Measurements from ENCODE around the gene ZBTB8A.
"Not testable (repeated sequence)": the region's sequence is repeated elsewhere in the genome, so short reads cannot be mapped to it uniquely, and the experiment has no call there.

Gene ZBTB8A

GRCh38 chr1:32622205-32622604 is 83.0 kb downstream of the ZBTB8A start:
- no peak for DNase-seq (ENCODE audit: low read depth)

- no peak for DNase-seq (ENCODE audit: low read depth)
Measured at GRCh38 chr1:32622806-32623681, 83.8 kb downstream of the ZBTB8A start.

- peak; percentile 51 for DNase-seq (ENCODE audit: low read depth)
Measured at GRCh38 chr1:32623775-32624174, 84.5 kb downstream of the ZBTB8A start.

GRCh38 chr1:32626176-32626575 is 86.9 kb downstream of the ZBTB8A start:
- no peak for DNase-seq (ENCODE audit: low read depth)

- no peak for DNase-seq (ENCODE audit: low read depth)
Measured at GRCh38 chr1:32627596-32628162, 88.5 kb downstream of the ZBTB8A start.

GRCh38 chr1:32630173-32630572 is 90.9 kb downstream of the ZBTB8A start:
- DNase-seq (ENCODE audit: low read depth) = not testable (repeated sequence)

- DNase-seq (ENCODE audit: low read depth) = no peak
Measured at GRCh38 chr1:32632829-32633228, 93.6 kb downstream of the ZBTB8A start.

GRCh38 chr1:32635508-32636277 is 96.5 kb downstream of the ZBTB8A start:
- DNase-seq (ENCODE audit: low read depth) = no peak

GRCh38 chr1:32636914-32637645 is 97.9 kb downstream of the ZBTB8A start:
- DNase-seq (ENCODE audit: low read depth) = no peak

GRCh38 chr1:32639489-32640075 is 100.4 kb downstream of the ZBTB8A start:
- no peak for DNase-seq (ENCODE audit: low read depth)

- not testable (repeated sequence) for DNase-seq (ENCODE audit: low read depth)
Measured at GRCh38 chr1:32642292-32642827, 103.1 kb downstream of the ZBTB8A start.

- DNase-seq (ENCODE audit: low read depth) = no peak
Measured at GRCh38 chr1:32644426-32644825, 105.2 kb downstream of the ZBTB8A start.

GRCh38 chr1:32647308-32648134 is 108.3 kb downstream of the ZBTB8A start:
- no peak for DNase-seq (ENCODE audit: low read depth)

- peak; percentile 96 for DNase-seq (ENCODE audit: low read depth)
Measured at GRCh38 chr1:32650248-32650751, 111.1 kb downstream of the ZBTB8A start, which contains the start of gene ZBTB8OS. ZBTB8OS (minus strand) TSS chr1:32650550; CDS start chr1:32650529, 21 bp downstream.

- peak; percentile 96 for DNase-seq (ENCODE audit: low read depth)
Measured at GRCh38 chr1:32650752-32651460, 111.7 kb downstream of the ZBTB8A start, which contains the start of gene RBBP4. RBBP4 (plus strand) TSS chr1:32651208; CDS start chr1:32651307, 99 bp downstream.

- DNase-seq (ENCODE audit: low read depth) = no peak
Measured at GRCh38 chr1:32651461-32652073, 112.3 kb downstream of the ZBTB8A start.

- DNase-seq (ENCODE audit: low read depth) = peak; percentile 17
Measured at GRCh38 chr1:32652244-32652962, 113.2 kb downstream of the ZBTB8A start.
